Measurements from ENCODE around the gene CYB5D1.

Gene CYB5D1

GRCh38 chr17:7844292-7845154, 13.3 kb upstream of the CYB5D1 start:
- DNase-seq (ENCODE audit: low read depth): peak; percentile 72

GRCh38 chr17:7845359-7846062, 12.3 kb upstream of the CYB5D1 start:
- DNase-seq (ENCODE audit: low read depth): no peak

- no peak for DNase-seq (ENCODE audit: low read depth)
Observed at GRCh38 chr17:7846063-7846735, 11.6 kb upstream of the CYB5D1 start.

GRCh38 chr17:7846765-7847661, 10.8 kb upstream of the CYB5D1 start:
- no peak for DNase-seq (ENCODE audit: low read depth)

GRCh38 chr17:7848131-7848579, 9.6 kb upstream of the CYB5D1 start:
- no peak for DNase-seq (ENCODE audit: low read depth)

GRCh38 chr17:7848739-7849129, 9.1 kb upstream of the CYB5D1 start:
- DNase-seq (ENCODE audit: low read depth): no peak

GRCh38 chr17:7849130-7849750, 8.6 kb upstream of the CYB5D1 start:
- DNase-seq (ENCODE audit: low read depth): no peak

- DNase-seq (ENCODE audit: low read depth): no peak
Observed at GRCh38 chr17:7849751-7850504, 7.9 kb upstream of the CYB5D1 start.

- DNase-seq (ENCODE audit: low read depth): no peak
Observed at GRCh38 chr17:7850701-7851437, 6.9 kb upstream of the CYB5D1 start.

- DNase-seq (ENCODE audit: low read depth): peak; percentile 81
Observed at GRCh38 chr17:7851438-7852261, 6.2 kb upstream of the CYB5D1 start.

GRCh38 chr17:7852262-7852670, 5.5 kb upstream of the CYB5D1 start:
- peak; percentile 10 for DNase-seq (ENCODE audit: low read depth)

- DNase-seq (ENCODE audit: low read depth): no peak
Observed at GRCh38 chr17:7852919-7853690, 4.7 kb upstream of the CYB5D1 start.

GRCh38 chr17:7853691-7854038, 4.1 kb upstream of the CYB5D1 start:
- DNase-seq (ENCODE audit: low read depth): no peak

GRCh38 chr17:7854078-7854777, 3.6 kb upstream of the CYB5D1 start:
- no peak for DNase-seq (ENCODE audit: low read depth)

GRCh38 chr17:7854851-7855659, 2.7 kb upstream of the CYB5D1 start, which contains the start of gene TMEM88:
Gene TMEM88, plus strand, starts transcription at chr17:7855066. Its CDS starts 9 bp downstream, at chr17:7855075.
- DNase-seq (ENCODE audit: low read depth): no peak

GRCh38 chr17:7855660-7856010, 2.2 kb upstream of the CYB5D1 start:
- peak; percentile 10 for DNase-seq (ENCODE audit: low read depth)
